SK-N-SH (cell line): ENCODE results near the gene CCRL2. TPM values are rescaled to one million over a fixed set of nuclear protein-coding genes. Genes with fewer than 3 reads are reported as not detected.

Source experiments
- CTCF ChIA-PET: fragments of 300-600, 350-600 bp; formaldehyde crosslinking; extraction: SDS; loops from one replicate; lab custom pipeline; 2021; lab: Yijun Ruan, JAX
- POLR2A ChIA-PET: fragments of 350-600 bp; sonication (Branson Sonifier 250); formaldehyde crosslinking; extraction: SDS; loops from one replicate; lab custom pipeline; 2020; ENCODE audit warnings: antibody characterized with exemption, inconsistent platforms; lab: Yijun Ruan, JAX
- DNase-seq: peaks from one replicate; pipeline ENCODE4 v3.0.0; 2012
- H2AFZ ChIP-seq: fragments of 200-600 bp; sonication (generic); 2 replicates; pipeline ENCODE4 v1.8.1; 2016; ENCODE audit warnings: antibody characterized with exemption, mild to moderate bottlenecking, low read depth
- H3F3A ChIP-seq: fragments of 200-600 bp; sonication (generic); replicated peaks from 2 replicates; pipeline ENCODE3; 2016; ENCODE audit warnings: antibody characterized with exemption, mild to moderate bottlenecking; ENCODE audit not compliant: insufficient read depth
- H3K27ac ChIP-seq, 2 experiments: fragments of 200-500 bp in 1 of 2; fragments of 200-600 bp in 1 of 2; sonication (Bioruptor generic) in 1 of 2; sonication (generic), shearing (Covaris generic) in 1 of 2; 2 replicates each; pipeline versions ENCODE4 v1.5.1 to v1.6.1; 2014 to 2016; ENCODE audit warnings: low read depth in 2 of 2, inconsistent platforms in 1 of 2, low read length in 1 of 2, mild to moderate bottlenecking in 1 of 2, mixed read lengths in 1 of 2
- H3K27me3 ChIP-seq: fragments of 200-600 bp; sonication (generic), shearing (Covaris generic); 2 replicates; pipeline ENCODE4 v1.6.1; 2016; ENCODE audit warnings: mixed run types; ENCODE audit not compliant: insufficient read depth
- H3K36me3 ChIP-seq, 2 experiments: fragments of 200-500 bp in 1 of 2; fragments of 200-600 bp in 1 of 2; sonication (Bioruptor generic) in 1 of 2; sonication (generic) in 1 of 2; replicated peaks in 1 of 2; 2 replicates each; pipeline versions ENCODE3 to v1.5.1; 2014 to 2016; ENCODE audit warnings: low read length in 1 of 2, mild to moderate bottlenecking in 1 of 2; ENCODE audit not compliant: insufficient read depth in 2 of 2, control insufficient read depth in 1 of 2
- H3K4me1 ChIP-seq, 2 experiments: fragments of 200-500 bp in 1 of 2; fragments of 200-600 bp in 1 of 2; sonication (Bioruptor generic) in 1 of 2; sonication (generic), shearing (Covaris generic) in 1 of 2; 2 replicates each; pipeline versions ENCODE4 v1.5.1 to v1.6.1; 2014 to 2016; ENCODE audit warnings: low read depth in 1 of 2, low read length in 1 of 2, mixed run types in 1 of 2; ENCODE audit not compliant: insufficient read depth in 2 of 2, control insufficient read depth in 1 of 2
- H3K4me2 ChIP-seq: fragments of 200-600 bp; sonication (generic), shearing (Covaris generic); 2 replicates; pipeline ENCODE4 v1.6.1; 2017; ENCODE audit warnings: mixed run types
- H3K4me3 ChIP-seq, 2 experiments: fragments of 200-500 bp in 1 of 2; fragments of 200-600 bp in 1 of 2; sonication (Bioruptor generic) in 1 of 2; sonication (generic), shearing (Covaris generic) in 1 of 2; 2 replicates each; pipeline versions ENCODE4 v1.5.1 to v1.8.1; 2014 to 2016; ENCODE audit warnings: low read depth in 2 of 2, inconsistent platforms in 1 of 2, low read length in 1 of 2, mild to moderate bottlenecking in 1 of 2, mixed read lengths in 1 of 2, moderate library complexity in 1 of 2
- H3K79me2 ChIP-seq: fragments of 200-600 bp; sonication (generic); 2 replicates; pipeline ENCODE4 v1.8.1; 2017; ENCODE audit warnings: mild to moderate bottlenecking; ENCODE audit not compliant: insufficient read depth
- H3K9ac ChIP-seq: fragments of 200-600 bp; sonication (generic); 2 replicates; pipeline ENCODE4 v1.6.1; 2017; ENCODE audit warnings: mixed run types
- H3K9me2 ChIP-seq: fragments of 200-600 bp; sonication (generic); 2 replicates; pipeline ENCODE4 v1.6.1; 2017; ENCODE audit warnings: mixed run types
- H3K9me3 ChIP-seq: fragments of 200-600 bp; sonication (generic); 2 replicates; pipeline ENCODE4 v1.6.1; 2017; ENCODE audit warnings: mixed run types, mild to moderate bottlenecking, moderate library complexity
- H4K20me1 ChIP-seq: fragments of 200-600 bp; sonication (generic); 2 replicates; pipeline ENCODE4 v1.6.1; 2017; ENCODE audit warnings: mild to moderate bottlenecking, mixed run types; ENCODE audit not compliant: insufficient read depth
- CTCF ChIP-seq: fragments of 200-600 bp; sonication (generic); IDR thresholded peaks from 2 replicates; pipeline ENCODE4 v1.6.1; 2017; ENCODE audit warnings: antibody characterized with exemption, mild to moderate bottlenecking, moderate library complexity
- EP300 ChIP-seq, 2 experiments: IDR thresholded peaks; 2 replicates each; pipeline versions ENCODE4 v1.4.0 to v1.6.1; 2012; ENCODE audit warnings: borderline replicate concordance in 1 of 2, low read depth in 1 of 2, low read length in 1 of 2
- EZH2phosphoT487 ChIP-seq: fragments of 200-600 bp; sonication (generic); IDR thresholded peaks from 2 replicates; pipeline ENCODE4 v1.6.1; 2017; ENCODE audit warnings: low read depth, mixed run types, mild to moderate bottlenecking, antibody characterized with exemption, moderate library complexity, borderline replicate concordance
- FOXJ3 ChIP-seq: sonication (generic); formaldehyde crosslinking; IDR thresholded peaks from 2 replicates; pipeline ENCODE4 v1.5.1; 2020; ENCODE audit warnings: mild to moderate bottlenecking, missing genetic modification reagents
- MEF2A ChIP-seq: IDR thresholded peaks from 2 replicates; pipeline ENCODE4 v1.4.0; 2012; ENCODE audit warnings: low read depth, borderline replicate concordance
- NRF1 ChIP-seq: IDR thresholded peaks from 2 replicates; pipeline ENCODE4 v1.6.1; 2012; ENCODE audit warnings: low read depth, mild to moderate bottlenecking, low read length
- PBX3 ChIP-seq: IDR thresholded peaks from 2 replicates; pipeline ENCODE4; 2012
- POLR2AphosphoS5 ChIP-seq: IDR thresholded peaks from 2 replicates; pipeline ENCODE4 v1.6.1; 2012; ENCODE audit warnings: low read depth, low read length
- RCOR1 ChIP-seq: fragments of 150-350 bp; IDR thresholded peaks from 2 replicates; pipeline ENCODE4 v1.6.1; 2017; ENCODE audit warnings: antibody characterized with exemption, low read length
- REST ChIP-seq: IDR thresholded peaks from 2 replicates; pipeline ENCODE4 v1.6.1; 2012; ENCODE audit warnings: mild to moderate bottlenecking, low read depth, low read length, moderate library complexity
- RFX5 ChIP-seq: IDR thresholded peaks from 2 replicates; pipeline ENCODE4 v1.6.1; 2012; ENCODE audit warnings: mild to moderate bottlenecking, improper control_type of control experiment, low read length
- RXRA ChIP-seq: IDR thresholded peaks from 2 replicates; pipeline ENCODE4 v1.4.0; 2012; ENCODE audit warnings: low read depth, mild to moderate bottlenecking, borderline replicate concordance
- SIN3A ChIP-seq: IDR thresholded peaks from 2 replicates; pipeline ENCODE4 v1.6.1; 2012; ENCODE audit warnings: low read depth, mild to moderate bottlenecking, low read length, moderate library complexity, borderline replicate concordance
- TAF1 ChIP-seq: IDR thresholded peaks from 2 replicates; pipeline ENCODE4 v1.6.1; 2012; ENCODE audit warnings: low read depth, mild to moderate bottlenecking, low read length, moderate library complexity, borderline replicate concordance
- TEAD4 ChIP-seq: IDR thresholded peaks from 2 replicates; pipeline ENCODE4 v1.4.0; 2012; ENCODE audit warnings: mild to moderate bottlenecking, borderline replicate concordance; ENCODE audit not compliant: insufficient read depth
- USF1 ChIP-seq: IDR thresholded peaks from 2 replicates; pipeline ENCODE4 v1.4.0; 2012; ENCODE audit warnings: low read depth, borderline replicate concordance
- USF2 ChIP-seq: fragments of 150-350 bp; IDR thresholded peaks from 2 replicates; pipeline ENCODE4 v1.6.1; 2017; ENCODE audit warnings: antibody characterized with exemption, low read length, low read depth, borderline replicate concordance
- WGBS: methylation state at CpG from one replicate; pipeline ENCODE4 v1.1.6; 2017; ENCODE audit warnings: low lambda C conversion rate; 5-methylcytosine and 5-hydroxymethylcytosine counted together
- polyA plus RNA-seq, 3 experiments: library from polyadenylated mRNA; depleted of rRNA; stranded (reverse); fragments of >200 nt; gene quantifications; 2 replicates each; pipeline ENCODE4 v1.2.3, GENCODE V29; 2012

Gene CCRL2
- polyA plus RNA-seq, 1 of the 3 experiments (the other 2 are of a cell fraction), result not detected

- no peaks in the 10 kb centered on the region; the same call in 1 of the 2 replicates for H3K27me3 ChIP-seq
- H3K36me3 ChIP-seq, result no peaks in the 10 kb centered on the region
- no peaks in the 10 kb centered on the region for H3K9me2 ChIP-seq
- no peak overlapping the region for H3K4me3 ChIP-seq
- ChIA-PET POLR2A (no interaction called here), CTCF (no interaction called here)
- no peak overlapping the region for H3K9ac ChIP-seq
- no peaks in the 10 kb centered on the region for H3F3A ChIP-seq
- no peak overlapping the region for H3K4me2 ChIP-seq
- H3K27ac ChIP-seq, result no peak overlapping the region
- no peaks in the 10 kb centered on the region for H3K79me2 ChIP-seq
- H2AFZ ChIP-seq, result no peak overlapping the region
- H3K9me3 ChIP-seq, result no peaks in the 10 kb centered on the region
- H3K4me1 ChIP-seq, result peaks cover 0 to 4% of the 10 kb centered on the region in 2 experiments; a peak in 1 of 4 replicates
- no peak for TF ChIP-seq USF1
- no peak for TF ChIP-seq POLR2AphosphoS5
- TF ChIP-seq EZH2phosphoT487, result no peak
- TF ChIP-seq CTCF, result no peak
- no peak for TF ChIP-seq REST
- no peak for TF ChIP-seq RFX5
- no peak for TF ChIP-seq MEF2A
- TF ChIP-seq RXRA, result no peak
- TF ChIP-seq EP300 (IDR thresholded peaks at IDR 0.05; ENCODE audit: borderline replicate concordance in 1 of 2, low read depth in 1 of 2, low read length in 1 of 2), result no peak
- no peak for TF ChIP-seq FOXJ3 (CRISPR knock-in tag)
- TF ChIP-seq USF2, result no peak
- TF ChIP-seq TEAD4, result no peak
- TF ChIP-seq TAF1, result no peak
- TF ChIP-seq SIN3A, result no peak
- TF ChIP-seq PBX3, result no peak
- TF ChIP-seq RCOR1, result no peak
- no peak for TF ChIP-seq NRF1
- DNase-seq, result no peak
- WGBS, result 47% methylated on average over 4 of the region's 4 CpGs
- no peaks in the 10 kb centered on the region for H4K20me1 ChIP-seq
Observed at GRCh38 chr3:46414739-46415138, 7.7 kb downstream of the CCRL2 start.
